Measurements from ENCODE around the gene ACAA2. TPM values are rescaled to one million over a fixed set of nuclear protein-coding genes. Genes with fewer than 3 reads are reported as not detected.
"Not testable (repeated sequence)": the region's sequence is repeated elsewhere in the genome, so short reads cannot be mapped to it uniquely, and the experiment has no call there.

ACAA2 gene
- total RNA-seq, 2 experiments from 2014 or later: 73.6 to 105 TPM

- Mint-ChIP-seq H3K36me3 (peaks cover 64% of the 10 kb centered on the region), H3K4me1 (peaks cover 41% of the 10 kb centered on the region), H3K27ac (peak overlapping the region; percentile 81)
- CTCF ChIA-PET: interaction anchor here (0.7 to 1.3 kb wide), 3 partner anchors 18 to 69 kb away, joined by 3 to 5 read pairs (median 3); no protein-coding TSS in a partner anchor
- H3K4me3 Mint-ChIP-seq; DNase-seq; H3K9me3 Mint-ChIP-seq (ENCODE audit: low read depth); ATAC-seq; H3K27me3 Mint-ChIP-seq: not testable (repeated sequence)
Measured at GRCh38 chr18:49789560-49790134, 23.7 kb downstream of the ACAA2 start.

DNA sequence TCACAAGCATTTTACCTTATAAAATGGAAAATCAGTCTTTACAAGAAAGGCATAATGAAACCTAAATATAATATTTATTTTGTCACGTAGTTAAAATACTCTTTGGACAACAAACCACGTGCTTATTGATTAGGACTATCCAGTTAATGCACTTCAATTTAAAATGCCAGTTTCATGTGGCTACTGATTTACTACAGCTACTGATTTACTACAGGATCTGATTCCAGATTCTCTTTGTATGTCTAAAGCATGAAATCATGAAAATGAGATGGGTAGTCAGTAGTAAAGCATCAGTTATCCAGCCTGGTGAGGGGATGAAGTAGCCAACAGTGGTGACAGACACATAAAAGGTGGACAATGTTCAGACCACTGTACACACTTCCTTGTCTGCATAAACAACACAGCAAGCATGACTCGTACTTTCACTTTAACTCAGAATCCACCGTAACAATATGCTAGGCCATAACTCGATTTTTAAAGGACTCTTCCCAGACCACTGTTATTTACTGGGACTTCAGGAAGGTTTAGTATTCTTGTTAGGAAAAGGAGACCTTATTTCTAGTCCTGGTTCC, 24.9 kb downstream of the ACAA2 start:
- Mint-ChIP-seq H3K9me3 (ENCODE audit: low read depth) (no peaks in the 10 kb centered on the region), H3K27ac (peak overlapping the region; percentile 81), H3K36me3 (peaks cover 67% of the 10 kb centered on the region), H3K4me3 (peak overlapping the region; percentile 63), H3K27me3 (no peaks in the 10 kb centered on the region), H3K4me1 (peaks cover 48% of the 10 kb centered on the region)
- CTCF ChIA-PET: interaction anchor here (0.9 to 1.3 kb wide), 2 partner anchors 33 to 71 kb away, joined by 4 to 5 read pairs; no protein-coding TSS in a partner anchor
- ATAC-seq (peak; percentile 86), DNase-seq (no peak)

- DNase-seq (no peak), ATAC-seq (peak; percentile 46)
- Mint-ChIP-seq H3K27me3 (no peaks in the 10 kb centered on the region), H3K4me3 (no peak overlapping the region), H3K27ac (peak overlapping the region; percentile 15), H3K9me3 (ENCODE audit: low read depth) (no peaks in the 10 kb centered on the region), H3K4me1 (peaks cover 48% of the 10 kb centered on the region), H3K36me3 (peaks cover 68% of the 10 kb centered on the region)
- CTCF ChIA-PET: no interaction called here
Measured at GRCh38 chr18:49786019-49786720, 27.2 kb downstream of the ACAA2 start.

DNA sequence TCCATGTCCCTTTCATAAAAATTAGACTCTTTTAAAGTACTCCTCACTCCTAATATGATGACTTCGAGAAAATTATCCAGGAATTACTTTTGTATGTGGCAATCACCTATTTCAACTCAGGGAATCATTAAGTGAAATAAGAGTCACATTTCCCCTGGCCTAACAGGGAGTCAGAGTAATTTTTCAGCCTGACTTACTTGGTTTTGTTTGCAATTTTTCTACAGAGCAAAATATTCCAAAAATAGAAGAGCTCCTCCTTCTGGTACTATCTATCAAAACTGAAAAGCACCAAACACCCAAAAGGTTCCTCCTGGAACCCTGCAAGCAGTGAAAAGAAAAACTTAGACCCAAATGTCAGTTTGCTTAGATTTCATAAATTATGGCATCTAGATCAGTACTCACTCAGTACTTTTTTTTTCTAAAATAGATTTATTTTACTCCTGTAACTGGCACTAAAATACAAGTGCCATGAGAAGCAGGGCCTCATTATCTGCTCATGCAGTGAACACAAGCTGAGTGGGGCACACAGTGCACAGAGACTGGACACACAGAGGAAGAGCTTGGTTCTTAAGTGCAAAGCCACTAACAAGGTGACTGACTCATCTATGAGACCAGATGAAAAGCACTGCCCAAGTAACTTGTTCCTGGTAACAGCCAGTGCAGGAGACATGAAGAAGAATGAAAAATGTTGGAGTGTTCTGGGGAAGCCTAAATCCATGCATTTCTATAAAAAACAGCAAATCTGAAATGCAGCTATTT, 28.7 kb downstream of the ACAA2 start:
- Mint-ChIP-seq H3K4me3 (no peak overlapping the region), H3K27me3 (no peaks in the 10 kb centered on the region), H3K4me1 (peaks cover 45% of the 10 kb centered on the region), H3K27ac (no peak overlapping the region), H3K9me3 (ENCODE audit: low read depth) (no peaks in the 10 kb centered on the region), H3K36me3 (peaks cover 65% of the 10 kb centered on the region)
- no peak for ATAC-seq
- CTCF ChIA-PET: interaction anchor here (1.3 to 2.3 kb wide), 3 partner anchors 35 to 74 kb away, joined by 3 to 7 read pairs (median 6); no protein-coding TSS in a partner anchor
- no peak for DNase-seq

- Mint-ChIP-seq H3K36me3 (peaks cover 66% of the 10 kb centered on the region), H3K4me1 (peaks cover 38% of the 10 kb centered on the region), H3K27ac (peak overlapping the region; percentile 46)
- CTCF ChIA-PET: interaction anchor here (1.3 to 2.3 kb wide), 3 partner anchors 36 to 75 kb away, joined by 3 to 7 read pairs (median 6); no protein-coding TSS in a partner anchor
- ATAC-seq; H3K27me3 Mint-ChIP-seq; H3K9me3 Mint-ChIP-seq (ENCODE audit: low read depth); DNase-seq; H3K4me3 Mint-ChIP-seq: not testable (repeated sequence)
Measured at GRCh38 chr18:49783631-49784030, 29.7 kb downstream of the ACAA2 start.

- no peak for ATAC-seq
- DNase-seq: no peak
- Mint-ChIP-seq H3K27ac (no peak overlapping the region), H3K9me3 (ENCODE audit: low read depth) (peaks cover 2% of the 10 kb centered on the region), H3K4me3 (no peak overlapping the region), H3K36me3 (peaks cover 49% of the 10 kb centered on the region), H3K4me1 (peaks cover 2% of the 10 kb centered on the region), H3K27me3 (no peaks in the 10 kb centered on the region)
- CTCF ChIA-PET: no interaction called here
Measured at GRCh38 chr18:49778826-49779465, 34.4 kb downstream of the ACAA2 start.

DNA sequence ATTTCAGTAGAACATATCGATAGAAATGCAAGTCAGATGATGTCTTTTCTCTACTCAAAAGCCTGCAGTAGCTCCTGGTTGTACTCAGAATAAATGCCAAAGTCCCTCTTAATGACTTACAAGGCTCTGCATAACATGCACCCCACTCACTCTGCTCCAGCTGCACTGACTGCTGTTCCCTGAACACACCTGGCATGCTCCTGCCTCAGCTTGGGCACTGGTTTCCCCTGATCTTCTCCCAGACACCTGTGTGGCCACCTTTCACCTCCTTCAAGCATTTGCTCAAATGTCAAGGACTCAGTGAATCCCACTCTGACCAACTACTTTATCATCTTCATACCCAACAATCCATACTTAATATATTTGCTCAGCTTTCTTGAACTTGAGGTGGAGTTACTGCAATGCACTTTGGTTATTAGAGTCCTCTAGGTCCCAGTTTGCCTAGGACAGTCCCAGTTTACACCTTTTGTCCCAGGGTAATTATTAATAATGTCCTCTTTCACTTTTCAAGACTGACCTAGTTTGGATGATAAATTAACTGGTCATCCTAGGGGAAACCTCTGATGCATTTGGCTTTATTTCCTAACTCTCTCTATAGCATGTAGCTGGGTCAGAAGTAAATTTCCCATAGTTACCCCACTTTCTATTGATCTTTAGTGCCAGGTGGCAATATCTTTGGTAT, 44.1 kb downstream of the ACAA2 start:
- Mint-ChIP-seq H3K36me3 (no peaks in the 10 kb centered on the region), H3K27me3 (no peaks in the 10 kb centered on the region), H3K9me3 (ENCODE audit: low read depth) (no peaks in the 10 kb centered on the region), H3K4me3 (no peak overlapping the region), H3K4me1 (no peaks in the 10 kb centered on the region), H3K27ac (no peak overlapping the region)
- CTCF ChIA-PET: interaction anchor here (1.3 kb wide), 1 partner anchor 20 kb away, joined by 3 read pairs; no protein-coding TSS in a partner anchor
- ATAC-seq (no peak), DNase-seq (no peak)

- DNase-seq: no peak
- H3K27me3 Mint-ChIP-seq: no peaks in the 10 kb centered on the region
- no peaks in the 10 kb centered on the region for H3K36me3 Mint-ChIP-seq
- no peaks in the 10 kb centered on the region for H3K4me1 Mint-ChIP-seq
- no peak overlapping the region for H3K4me3 Mint-ChIP-seq
- no peak overlapping the region for H3K27ac Mint-ChIP-seq
- CTCF ChIA-PET: no interaction called here
- no peaks in the 10 kb centered on the region for H3K9me3 Mint-ChIP-seq (ENCODE audit: low read depth)
- no peak for ATAC-seq
Measured at GRCh38 chr18:49768051-49768391, 45.3 kb downstream of the ACAA2 start.

- ATAC-seq (no peak), DNase-seq (no peak)
- H3K4me1 Mint-ChIP-seq: no peaks in the 10 kb centered on the region
- no peaks in the 10 kb centered on the region for H3K36me3 Mint-ChIP-seq
- H3K27ac Mint-ChIP-seq: no peak overlapping the region
- no peak overlapping the region for H3K4me3 Mint-ChIP-seq
- CTCF ChIA-PET: no interaction called here
- H3K27me3 Mint-ChIP-seq: no peaks in the 10 kb centered on the region
- H3K9me3 Mint-ChIP-seq (ENCODE audit: low read depth): no peaks in the 10 kb centered on the region
Measured at GRCh38 chr18:49767111-49768050, 46.0 kb downstream of the ACAA2 start.

DNA sequence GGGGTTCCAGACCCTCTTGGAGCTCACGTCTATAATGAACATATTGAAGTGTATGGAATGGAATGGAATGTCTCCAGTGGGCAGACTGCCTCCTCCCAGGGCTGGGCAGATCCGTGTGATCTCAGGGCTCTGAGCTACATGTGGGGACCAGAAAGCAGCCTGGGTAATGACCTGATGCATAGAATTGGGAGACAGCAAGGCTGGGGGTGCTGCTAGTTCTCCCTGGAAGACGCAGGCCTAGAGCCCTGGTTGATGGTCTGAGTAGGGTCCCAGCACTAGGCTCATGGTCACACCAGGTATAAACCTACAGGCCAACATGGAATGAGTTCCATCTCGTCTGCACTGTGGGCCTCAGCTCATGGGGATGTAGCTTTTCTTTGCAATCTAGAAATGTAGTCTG, 46.7 kb downstream of the ACAA2 start:
- no peaks in the 10 kb centered on the region for H3K36me3 Mint-ChIP-seq
- no peak for DNase-seq
- CTCF ChIA-PET: no interaction called here
- no peaks in the 10 kb centered on the region for H3K4me1 Mint-ChIP-seq
- no peaks in the 10 kb centered on the region for H3K27me3 Mint-ChIP-seq
- ATAC-seq: no peak
- H3K9me3 Mint-ChIP-seq (ENCODE audit: low read depth): no peaks in the 10 kb centered on the region
- no peak overlapping the region for H3K27ac Mint-ChIP-seq
- no peak overlapping the region for H3K4me3 Mint-ChIP-seq

DNA sequence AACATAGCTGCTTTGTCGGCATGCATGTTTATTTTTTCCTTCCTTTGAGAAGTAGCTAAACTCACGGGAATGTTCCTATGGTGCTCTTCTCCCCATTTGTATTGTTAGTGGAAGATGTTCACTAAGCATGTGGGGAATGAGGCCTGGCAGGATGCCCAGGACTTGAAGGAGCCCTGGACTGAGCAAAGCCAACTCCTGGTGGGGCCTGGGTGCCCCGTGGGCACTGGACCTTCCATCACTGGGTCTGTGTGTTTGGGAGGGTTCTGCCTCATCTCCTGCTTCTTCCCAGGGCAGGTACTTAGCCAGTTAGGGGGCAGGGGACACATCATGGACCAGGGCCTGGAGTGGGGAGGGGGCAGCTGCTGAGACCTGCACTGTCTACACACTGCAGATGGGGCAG, 49.3 kb downstream of the ACAA2 start:
- Mint-ChIP-seq H3K36me3 (no peaks in the 10 kb centered on the region), H3K4me1 (no peaks in the 10 kb centered on the region), H3K27me3 (no peaks in the 10 kb centered on the region), H3K9me3 (ENCODE audit: low read depth) (no peaks in the 10 kb centered on the region), H3K27ac (no peak overlapping the region), H3K4me3 (no peak overlapping the region)
- DNase-seq (no peak), ATAC-seq (no peak)
- CTCF ChIA-PET: no interaction called here

DNA sequence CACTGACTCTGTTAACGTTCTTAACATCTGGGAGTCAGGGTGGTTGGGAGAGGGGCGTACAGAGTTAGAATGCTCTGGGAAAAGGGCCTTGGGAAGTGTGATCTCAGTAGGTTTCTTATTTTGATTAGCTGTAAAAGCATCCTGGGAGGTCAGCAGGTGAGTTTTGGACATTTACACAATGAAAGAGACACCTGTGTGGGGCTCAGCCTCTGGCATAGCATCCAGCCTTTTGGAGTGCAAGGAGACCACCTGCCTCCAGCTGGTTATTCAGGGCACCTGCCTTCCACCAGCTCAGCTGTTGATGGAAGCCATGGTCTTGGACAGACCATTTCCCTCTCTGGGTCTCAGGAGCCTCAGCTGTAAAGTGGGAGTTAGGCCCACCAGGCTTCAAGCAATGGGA, 49.7 kb downstream of the ACAA2 start:
- Mint-ChIP-seq H3K9me3 (ENCODE audit: low read depth) (no peaks in the 10 kb centered on the region), H3K4me1 (no peaks in the 10 kb centered on the region), H3K4me3 (no peak overlapping the region), H3K27ac (no peak overlapping the region), H3K27me3 (no peaks in the 10 kb centered on the region), H3K36me3 (no peaks in the 10 kb centered on the region)
- CTCF ChIA-PET: no interaction called here
- DNase-seq (no peak), ATAC-seq (no peak)

Measured in activated CD8-positive, alpha-beta memory T cell treated with anti-CD3 and anti-CD28 coated beads, Interleukin-2, amount 10 ng/mL, durations not matched to agents 7 days and 5 days (primary cell).